ENCODE data around the gene KRT75.

Gene KRT75

GRCh38 chr12:52441320-52441911 lies 7.2 kb upstream of the KRT75 start:
- peak; percentile 80 for DNase-seq (ENCODE audit: low read depth)
- TF ChIP-seq, protein P1, sequence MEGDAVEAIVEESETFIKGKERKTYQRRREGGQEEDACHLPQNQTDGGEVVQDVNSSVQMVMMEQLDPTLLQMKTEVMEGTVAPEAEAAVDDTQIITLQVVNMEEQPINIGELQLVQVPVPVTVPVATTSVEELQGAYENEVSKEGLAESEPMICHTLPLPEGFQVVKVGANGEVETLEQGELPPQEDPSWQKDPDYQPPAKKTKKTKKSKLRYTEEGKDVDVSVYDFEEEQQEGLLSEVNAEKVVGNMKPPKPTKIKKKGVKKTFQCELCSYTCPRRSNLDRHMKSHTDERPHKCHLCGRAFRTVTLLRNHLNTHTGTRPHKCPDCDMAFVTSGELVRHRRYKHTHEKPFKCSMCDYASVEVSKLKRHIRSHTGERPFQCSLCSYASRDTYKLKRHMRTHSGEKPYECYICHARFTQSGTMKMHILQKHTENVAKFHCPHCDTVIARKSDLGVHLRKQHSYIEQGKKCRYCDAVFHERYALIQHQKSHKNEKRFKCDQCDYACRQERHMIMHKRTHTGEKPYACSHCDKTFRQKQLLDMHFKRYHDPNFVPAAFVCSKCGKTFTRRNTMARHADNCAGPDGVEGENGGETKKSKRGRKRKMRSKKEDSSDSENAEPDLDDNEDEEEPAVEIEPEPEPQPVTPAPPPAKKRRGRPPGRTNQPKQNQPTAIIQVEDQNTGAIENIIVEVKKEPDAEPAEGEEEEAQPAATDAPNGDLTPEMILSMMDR (conservative IDR thresholded peaks at IDR 0.05; ENCODE audit: control insufficient read depth, insufficient read depth, low read depth, low read length): no peak
- no peak overlapping the region for H3K4me3 ChIP-seq (ENCODE audit: control insufficient read depth, low read depth, low read length)

DNA sequence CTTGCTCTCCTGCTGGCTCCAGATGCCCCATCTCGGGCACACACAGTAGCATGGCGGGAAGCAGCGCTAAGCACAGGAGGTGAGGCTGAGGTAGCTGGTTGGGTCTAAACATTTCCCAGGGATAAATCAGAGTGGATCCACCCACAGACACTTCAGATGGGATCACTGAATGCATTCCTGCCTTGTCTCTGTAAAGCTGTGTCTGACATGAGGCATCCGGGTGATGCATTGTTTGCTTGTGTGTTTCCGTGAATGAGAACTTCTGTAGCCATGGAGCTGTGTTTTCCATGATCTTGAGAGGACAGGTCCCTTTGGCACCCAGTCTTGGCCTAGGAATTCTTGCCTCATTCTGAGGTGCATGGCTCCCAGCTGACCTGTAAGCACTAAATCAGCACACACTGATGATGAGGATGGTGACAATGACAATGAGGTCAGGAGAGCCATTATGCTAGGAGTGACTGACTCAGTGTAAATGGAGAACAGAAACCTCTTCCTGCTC lies 6.7 kb upstream of the KRT75 start:
- DNase-seq (ENCODE audit: low read depth): peak; percentile 75
- no peak overlapping the region for H3K4me3 ChIP-seq (ENCODE audit: control insufficient read depth, low read depth, low read length)
- TF ChIP-seq, protein P1 (conservative IDR thresholded peaks at IDR 0.05; ENCODE audit: control insufficient read depth, insufficient read depth, low read depth, low read length): no peak

DNA sequence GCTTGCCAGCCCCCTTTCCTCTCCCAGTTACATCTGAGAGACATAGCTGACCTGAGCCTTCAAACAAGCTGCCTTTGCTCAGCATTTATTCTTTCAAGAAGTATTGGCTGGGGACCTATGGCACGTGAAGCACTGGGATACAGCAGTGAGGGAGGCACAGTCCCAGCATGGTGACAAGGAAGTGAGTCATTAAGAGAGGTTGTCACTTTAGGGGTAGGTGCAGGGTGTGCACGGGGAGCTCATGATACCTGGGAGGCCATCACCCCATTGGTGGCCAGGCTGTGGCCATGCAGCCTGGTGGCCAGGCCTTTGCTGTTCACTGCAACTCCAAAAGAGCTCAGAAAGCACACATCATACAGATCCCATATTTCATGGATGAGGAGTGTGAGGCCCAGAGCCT lies 5.7 kb upstream of the KRT75 start:
- TF ChIP-seq, protein P1 (conservative IDR thresholded peaks at IDR 0.05; ENCODE audit: control insufficient read depth, insufficient read depth, low read depth, low read length): no peak
- H3K4me3 ChIP-seq (ENCODE audit: control insufficient read depth, low read depth, low read length): no peak overlapping the region
- DNase-seq (ENCODE audit: low read depth): no peak

GRCh38 chr12:52439420-52439819 lies 5.2 kb upstream of the KRT75 start:
- H3K4me3 ChIP-seq (ENCODE audit: control insufficient read depth, low read depth, low read length): no peak overlapping the region
- no peak for DNase-seq (ENCODE audit: low read depth)
- TF ChIP-seq, protein P1 (conservative IDR thresholded peaks at IDR 0.05; ENCODE audit: control insufficient read depth, insufficient read depth, low read depth, low read length): no peak

GRCh38 chr12:52438305-52439301 lies 4.4 kb upstream of the KRT75 start:
- TF ChIP-seq, protein P1 (conservative IDR thresholded peaks at IDR 0.05; ENCODE audit: control insufficient read depth, insufficient read depth, low read depth, low read length): no peak
- DNase-seq (ENCODE audit: low read depth): no peak

GRCh38 chr12:52437508-52437907 lies 3.3 kb upstream of the KRT75 start:
- no peak overlapping the region for H3K4me3 ChIP-seq (ENCODE audit: control insufficient read depth, low read depth, low read length)
- TF ChIP-seq, protein P1 (conservative IDR thresholded peaks at IDR 0.05; ENCODE audit: control insufficient read depth, insufficient read depth, low read depth, low read length): no peak
- DNase-seq (ENCODE audit: low read depth): no peak

More at GRCh38 chr12:52438305-52439301, 4.4 kb upstream of the KRT75 start:
- H3K4me3 ChIP-seq (ENCODE audit: control insufficient read depth, low read depth, low read length): no peak overlapping the region
